ENCODE measurements around the gene ARAF.

- TF ChIP-seq CTCF (IDR thresholded peaks at IDR 0.05; ENCODE audit: extremely low read depth in 1 of 2, insufficient read depth in 1 of 2, low read depth in 1 of 2, low read length in 2 of 2) (no peak), POLR2AphosphoS5 (IDR thresholded peaks at IDR 0.05; ENCODE audit: insufficient read depth, low read depth, low read length) (no peak)
Observed at GRCh38 chrX:47605024-47605423, 44.0 kb downstream of the ARAF start.

Data from endothelial cell of umbilical vein (primary cell).